Esophagus muscularis mucosa (tissue), 4 donors: ENCODE measurements around the gene BCAS3.

ENCODE experiments used
- EP300 ChIP-seq: sonication (generic); formaldehyde crosslinking; IDR thresholded peaks from one replicate; pipeline ENCODE4 v1.6.1; 2017; ENCODE audit warnings: antibody characterized with exemption
- POLR2A ChIP-seq: fragments of 450-650 bp; IDR thresholded peaks from one replicate; pipeline ENCODE4 v1.6.1; 2017; ENCODE audit warnings: antibody characterized with exemption, moderate library complexity, mild to moderate bottlenecking, low read depth
- POLR2AphosphoS5 ChIP-seq, 2 donors: sonication (generic); formaldehyde crosslinking; IDR thresholded peaks; one replicate each; pipeline ENCODE4 v1.6.1; 2017; ENCODE audit warnings: antibody characterized with exemption in 2 of 2
- TF ChIP-seq, protein P1 (sequence below), 3 experiments: fragments of 200-600 bp in 2 of 3; fragments of 450-650 bp in 1 of 3; sonication (generic) in 2 of 3; IDR thresholded peaks; one replicate each; pipeline ENCODE4 v1.5.1; 2017 to 2019; ENCODE audit warnings: antibody characterized with exemption in 3 of 3, mild to moderate bottlenecking in 2 of 3, moderate library complexity in 1 of 3

DNA sequence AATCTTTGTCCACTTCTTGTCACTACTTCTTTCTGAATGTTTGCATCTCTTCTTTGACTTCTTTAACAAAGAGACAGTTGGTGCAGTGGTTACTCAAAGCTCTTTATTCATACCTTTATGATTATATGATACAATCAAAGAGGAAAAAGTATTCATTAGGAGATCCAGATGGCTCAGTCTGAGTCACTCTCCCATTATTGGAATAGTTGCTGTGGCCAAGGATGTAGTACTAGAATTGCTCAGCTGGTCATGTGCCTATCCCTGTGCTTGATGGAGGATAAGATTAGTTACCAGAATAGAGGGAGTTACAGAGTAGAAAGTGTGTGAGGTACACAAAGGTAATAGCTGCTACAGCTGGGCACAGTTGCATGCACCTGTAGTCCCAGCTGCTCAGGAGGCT is 18.3 kb downstream of the BCAS3 start:
- TF ChIP-seq, protein P1, sequence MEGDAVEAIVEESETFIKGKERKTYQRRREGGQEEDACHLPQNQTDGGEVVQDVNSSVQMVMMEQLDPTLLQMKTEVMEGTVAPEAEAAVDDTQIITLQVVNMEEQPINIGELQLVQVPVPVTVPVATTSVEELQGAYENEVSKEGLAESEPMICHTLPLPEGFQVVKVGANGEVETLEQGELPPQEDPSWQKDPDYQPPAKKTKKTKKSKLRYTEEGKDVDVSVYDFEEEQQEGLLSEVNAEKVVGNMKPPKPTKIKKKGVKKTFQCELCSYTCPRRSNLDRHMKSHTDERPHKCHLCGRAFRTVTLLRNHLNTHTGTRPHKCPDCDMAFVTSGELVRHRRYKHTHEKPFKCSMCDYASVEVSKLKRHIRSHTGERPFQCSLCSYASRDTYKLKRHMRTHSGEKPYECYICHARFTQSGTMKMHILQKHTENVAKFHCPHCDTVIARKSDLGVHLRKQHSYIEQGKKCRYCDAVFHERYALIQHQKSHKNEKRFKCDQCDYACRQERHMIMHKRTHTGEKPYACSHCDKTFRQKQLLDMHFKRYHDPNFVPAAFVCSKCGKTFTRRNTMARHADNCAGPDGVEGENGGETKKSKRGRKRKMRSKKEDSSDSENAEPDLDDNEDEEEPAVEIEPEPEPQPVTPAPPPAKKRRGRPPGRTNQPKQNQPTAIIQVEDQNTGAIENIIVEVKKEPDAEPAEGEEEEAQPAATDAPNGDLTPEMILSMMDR (IDR thresholded peaks at IDR 0.05): no peak
- TF ChIP-seq POLR2A (no peak), POLR2AphosphoS5 (IDR thresholded peaks at IDR 0.05) (no peak), EP300 (no peak)
